Measurements from ENCODE around the gene MSANTD2.

- TF ChIP-seq POLR2A (IDR thresholded peaks at IDR 0.05) (no peak), CTCF (IDR thresholded peaks at IDR 0.05) (no peak)
Measured at GRCh38 chr11:124759266-124760204, 40.7 kb downstream of the MSANTD2 start.
